Psoas muscle (tissue), 8 donors: ENCODE results near the gene TBC1D21. TPM values are rescaled to one million over a fixed set of nuclear protein-coding genes. Genes with fewer than 3 reads are reported as not detected.
A peak's percentile ranks its signal among the peaks of the same experiment; 100 is the strongest.

Experiments used
- ATAC-seq, 4 donors: fragments of 200-7000 bp; cut with Tn5 transposase; one replicate each; pipeline ENCODE4 v1.9.1; 2020; ENCODE audit warnings: moderate library complexity in 3 of 4, mild to moderate bottlenecking in 2 of 4
- DNase-seq, 2 donors: peaks; one replicate each; pipeline ENCODE4 v3.0.0-alpha.2; 2020
- H3K27ac ChIP-seq: fragments of 200-600 bp; one replicate; pipeline ENCODE4 v1.8.0; 2022
- H3K27me3 ChIP-seq, 3 donors: fragments of 200-600 bp in 1 of 3; one replicate each; pipeline versions ENCODE4 v1.6.1 to v1.8.0; 2013 to 2022; ENCODE audit warnings: low read length in 2 of 3, mild to moderate bottlenecking in 2 of 3, moderate library complexity in 1 of 3; ENCODE audit not compliant: insufficient read depth in 3 of 3
- H3K36me3 ChIP-seq, 2 donors: fragments of 200-600 bp in 1 of 2; one replicate each; pipeline versions ENCODE4 v1.6.1 to v1.8.0; 2013 to 2022; ENCODE audit warnings: low read depth in 1 of 2, mild to moderate bottlenecking in 1 of 2, moderate library complexity in 1 of 2; ENCODE audit not compliant: insufficient read depth in 1 of 2
- H3K4me1 ChIP-seq: fragments of 200-600 bp; one replicate; pipeline ENCODE4 v1.8.0; 2022
- H3K4me3 ChIP-seq: fragments of 200-600 bp; one replicate; pipeline ENCODE4 v1.8.0; 2022; ENCODE audit warnings: mild to moderate bottlenecking
- H3K9me3 ChIP-seq: fragments of 200-600 bp; one replicate; pipeline ENCODE4 v1.8.0; 2022
- WGBS, 3 donors: extraction: QIAGEN DNeasy Blood & Tissue Kit; methylation state at CpG; one replicate each; pipeline versions ENCODE4 v1.1.6 to v1.1.7; 2013; 5-methylcytosine and 5-hydroxymethylcytosine counted together
- intact Hi-C, 2 donors: fragments of 100-400 bp; cut with DNase I; formaldehyde crosslinking; loops; one replicate each; pipeline versions ENCODE4 v1.11.0 to v1.14.2; 2022
- polyA plus RNA-seq, 3 donors: library from polyadenylated mRNA; stranded (reverse); fragments of 200-250 nt; gene quantifications; one replicate each; pipeline ENCODE4 v1.2.3, GENCODE V29; 2013
- total RNA-seq, 4 donors: library from RNA; stranded (reverse); fragmentation: NEBNext Ultra II Directional in 2 of 4; extraction: Animal tissue kit (Norgen Biotek cat#: 25700) in 2 of 4; gene quantifications; one replicate each; pipeline versions ENCODE4 v1.2.1 to v1.2.4, GENCODE V29; 2021 to 2023
- TF ChIP-seq, protein P1 (sequence below): fragments of 200-600 bp; IDR thresholded peaks from one replicate; pipeline ENCODE4 v1.8.0; 2022; ENCODE audit warnings: antibody characterized with exemption
- donor health status: healthy with polysubstance abuse.
- donor health status: DM: no; HTN: no; CAD: no; lungs with moderate emphysema.
- donor health status: Bipolar disorder and iron deficiency.
- donor health status: healthy.
- donor health status: DM: yes; HTN: yes; CAD: no.
- donor health status: DM: no; HTN: no; CAD: no.
- donor health status: DM: no; HTN: no; CAD: no.
- donor health status: DM: yes; HTN: yes; CAD: no.

Gene TBC1D21
- total and polyA plus RNA-seq, 7 donors = not detected

DNA sequence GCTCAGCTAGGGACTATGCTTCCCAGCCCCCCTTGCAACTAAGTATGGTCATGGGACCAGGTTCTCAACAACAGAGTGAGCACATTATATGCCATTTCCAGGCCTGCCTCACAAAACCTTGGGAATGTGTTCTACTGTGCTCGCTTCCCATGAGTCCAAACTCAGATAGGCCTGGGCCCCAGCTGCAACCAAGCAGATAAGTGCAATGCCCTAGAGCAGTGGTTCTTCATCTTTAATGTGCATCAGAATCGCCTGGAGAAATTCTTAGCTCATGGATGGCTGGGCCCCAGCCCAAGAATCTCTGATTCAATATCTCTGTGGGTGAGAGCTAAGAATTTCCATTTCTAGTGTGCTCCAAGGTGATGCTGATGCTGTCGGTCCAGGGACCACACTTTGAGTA, 27.5 kb upstream of the TBC1D21 start:
- peaks cover 0 to 12% (median 0%) of the 10 kb centered on the region in 3 donors for H3K27me3 ChIP-seq
- TF ChIP-seq, protein P1, sequence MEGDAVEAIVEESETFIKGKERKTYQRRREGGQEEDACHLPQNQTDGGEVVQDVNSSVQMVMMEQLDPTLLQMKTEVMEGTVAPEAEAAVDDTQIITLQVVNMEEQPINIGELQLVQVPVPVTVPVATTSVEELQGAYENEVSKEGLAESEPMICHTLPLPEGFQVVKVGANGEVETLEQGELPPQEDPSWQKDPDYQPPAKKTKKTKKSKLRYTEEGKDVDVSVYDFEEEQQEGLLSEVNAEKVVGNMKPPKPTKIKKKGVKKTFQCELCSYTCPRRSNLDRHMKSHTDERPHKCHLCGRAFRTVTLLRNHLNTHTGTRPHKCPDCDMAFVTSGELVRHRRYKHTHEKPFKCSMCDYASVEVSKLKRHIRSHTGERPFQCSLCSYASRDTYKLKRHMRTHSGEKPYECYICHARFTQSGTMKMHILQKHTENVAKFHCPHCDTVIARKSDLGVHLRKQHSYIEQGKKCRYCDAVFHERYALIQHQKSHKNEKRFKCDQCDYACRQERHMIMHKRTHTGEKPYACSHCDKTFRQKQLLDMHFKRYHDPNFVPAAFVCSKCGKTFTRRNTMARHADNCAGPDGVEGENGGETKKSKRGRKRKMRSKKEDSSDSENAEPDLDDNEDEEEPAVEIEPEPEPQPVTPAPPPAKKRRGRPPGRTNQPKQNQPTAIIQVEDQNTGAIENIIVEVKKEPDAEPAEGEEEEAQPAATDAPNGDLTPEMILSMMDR = no peak
- WGBS, 3 donors = 73 to 85% (median 82%) methylated on average over 3 of the region's 3 CpGs

DNA sequence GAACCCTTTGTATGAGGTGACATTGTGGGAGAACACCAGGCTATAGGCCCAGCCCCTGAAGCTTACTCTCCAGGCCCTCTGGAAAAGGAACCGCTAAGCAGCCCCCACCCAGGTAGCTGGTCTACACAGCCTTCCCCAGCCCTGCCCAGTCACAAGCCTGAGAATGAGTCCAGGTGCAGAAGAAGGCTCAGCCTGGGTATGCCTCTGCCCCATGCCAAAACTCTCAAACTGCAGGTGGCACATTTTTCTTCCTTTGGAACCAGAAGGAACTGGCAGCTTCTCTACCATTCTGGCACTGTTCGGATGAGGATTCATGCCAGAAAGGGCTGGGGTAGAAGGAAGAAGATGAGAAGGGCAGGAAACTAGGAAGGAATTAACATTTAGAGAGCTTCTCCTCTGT, 23.7 kb upstream of the TBC1D21 start:
- Histone ChIP-seq H3K27ac (no peak overlapping the region), H3K27me3 (peaks cover 0 to 8% (median 4%) of the 10 kb centered on the region in 3 donors), H3K4me3 (no peak overlapping the region), H3K36me3 (no peaks in the 10 kb centered on the region), H3K9me3 (no peaks in the 10 kb centered on the region), H3K4me1 (no peaks in the 10 kb centered on the region)
- intact Hi-C loops = no loop called here
- TF ChIP-seq, protein P1 = no peak
- 87 to 93% (median 90%) methylated on average over 2 of the region's 2 CpGs for WGBS, 3 donors
- ATAC-seq = no peak
- no peak for DNase-seq

More for the DNA sequence above, 27.5 kb upstream of the TBC1D21 start:
- intact Hi-C loops = no loop called here
- ATAC-seq (no peak), DNase-seq (no peak)
- no peak overlapping the region for H3K27ac ChIP-seq
- H3K9me3 ChIP-seq = no peaks in the 10 kb centered on the region
- no peaks in the 10 kb centered on the region for H3K4me1 ChIP-seq
- no peaks in the 10 kb centered on the region for H3K36me3 ChIP-seq
- H3K4me3 ChIP-seq = no peak overlapping the region

DNA sequence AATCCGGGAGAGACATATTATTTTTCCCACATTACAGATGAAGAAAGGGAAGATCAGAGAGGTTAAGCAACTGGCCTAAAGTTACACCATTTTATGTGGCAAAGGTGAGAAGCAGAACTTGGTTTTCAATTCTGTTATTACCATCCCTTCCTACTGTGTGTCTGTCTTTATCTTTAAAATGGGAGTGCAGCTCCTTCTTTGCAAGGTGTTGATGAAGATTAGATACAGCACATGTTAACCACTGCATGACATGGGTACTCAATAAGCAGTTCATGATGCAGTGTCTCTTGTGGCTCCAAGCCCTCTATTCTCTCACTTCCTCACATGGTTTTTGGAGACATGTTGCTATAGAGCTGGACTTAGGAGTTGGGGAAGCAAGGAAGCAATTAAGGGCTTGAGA, 23.1 kb upstream of the TBC1D21 start:
- intact Hi-C loops = no loop called here
- Histone ChIP-seq H3K36me3 (no peaks in the 10 kb centered on the region), H3K4me1 (no peaks in the 10 kb centered on the region), H3K27me3 (peaks cover 0 to 14% (median 6%) of the 10 kb centered on the region in 3 donors), H3K4me3 (no peak overlapping the region), H3K9me3 (no peaks in the 10 kb centered on the region), H3K27ac (no peak overlapping the region)
- WGBS, 3 donors = 57 to 84% (median 68%) methylated on average over 1 of the region's 1 CpG
- TF ChIP-seq, protein P1 = no peak
- ATAC-seq (no peak), DNase-seq (no peak)

DNA sequence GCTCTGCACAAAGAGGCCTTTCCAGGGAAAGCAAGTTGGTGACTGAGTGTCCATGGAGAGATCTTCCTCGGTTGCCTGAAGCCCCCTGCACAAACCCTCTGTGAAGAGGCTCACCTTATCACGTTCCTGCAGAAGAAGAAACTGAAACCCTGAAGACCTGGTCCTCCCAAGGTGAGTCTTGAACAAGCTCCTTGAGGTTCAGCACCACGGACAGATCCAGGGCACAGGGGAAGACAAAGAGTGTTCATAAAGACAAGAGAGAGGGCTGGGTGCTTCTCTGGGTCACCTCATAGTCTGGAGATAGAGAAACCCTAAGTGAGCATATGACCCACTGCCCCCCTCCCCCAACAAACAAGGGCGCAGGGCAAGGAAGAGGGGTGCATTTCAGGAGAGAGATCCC, 21.7 kb upstream of the TBC1D21 start:
- intact Hi-C loops = no loop called here
- peak in 1 of 4 donors; percentile 47 for ATAC-seq
- Histone ChIP-seq H3K27me3 (peaks cover 0 to 15% (median 6%) of the 10 kb centered on the region in 3 donors), H3K36me3 (no peaks in the 10 kb centered on the region), H3K27ac (no peak overlapping the region), H3K9me3 (no peaks in the 10 kb centered on the region), H3K4me1 (no peaks in the 10 kb centered on the region), H3K4me3 (no peak overlapping the region)
- DNase-seq = no peak
- WGBS, 3 donors = 6 to 15% (median 7%) methylated on average over 3 to 4 of the region's 4 CpGs
- TF ChIP-seq, protein P1 = no peak

DNA sequence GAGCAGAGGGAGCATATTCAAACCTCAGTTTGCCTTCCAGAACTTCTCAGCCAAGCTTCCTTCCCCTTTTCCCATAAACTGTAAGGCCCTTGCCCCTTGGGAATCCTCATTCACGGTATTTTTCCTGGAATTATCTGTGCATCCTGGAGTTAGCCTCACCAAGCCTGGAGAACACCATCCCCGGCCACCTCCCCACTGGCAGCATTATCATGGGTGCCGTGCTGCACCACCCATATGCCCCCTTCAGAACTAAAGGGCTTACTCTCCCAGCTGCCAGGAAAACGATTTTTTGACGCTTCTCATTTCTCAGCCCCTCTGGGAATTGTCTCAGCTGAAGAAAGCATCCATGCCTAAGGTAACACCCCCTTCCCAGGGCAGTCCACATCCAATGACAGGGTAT, 20.9 kb upstream of the TBC1D21 start:
- Histone ChIP-seq H3K36me3 (no peaks in the 10 kb centered on the region), H3K4me1 (no peaks in the 10 kb centered on the region), H3K9me3 (no peaks in the 10 kb centered on the region), H3K27me3 (peaks cover 0 to 20% (median 6%) of the 10 kb centered on the region in 3 donors), H3K27ac (no peak overlapping the region), H3K4me3 (no peak overlapping the region)
- intact Hi-C loops = no loop called here
- 61 to 64% (median 61%) methylated on average over 5 of the region's 5 CpGs for WGBS, 3 donors
- TF ChIP-seq, protein P1 = no peak
- DNase-seq = no peak
- no peak for ATAC-seq
